COLO668 (cell line): ENCODE measurements around the gene COG1.

ENCODE experiments used
- DNase-seq: peaks from one replicate; lab custom pipeline; 2025; ENCODE audit not compliant: unreplicated experiment; lab: John Stamatoyannopoulos, UW

The COG1 gene

DNA sequence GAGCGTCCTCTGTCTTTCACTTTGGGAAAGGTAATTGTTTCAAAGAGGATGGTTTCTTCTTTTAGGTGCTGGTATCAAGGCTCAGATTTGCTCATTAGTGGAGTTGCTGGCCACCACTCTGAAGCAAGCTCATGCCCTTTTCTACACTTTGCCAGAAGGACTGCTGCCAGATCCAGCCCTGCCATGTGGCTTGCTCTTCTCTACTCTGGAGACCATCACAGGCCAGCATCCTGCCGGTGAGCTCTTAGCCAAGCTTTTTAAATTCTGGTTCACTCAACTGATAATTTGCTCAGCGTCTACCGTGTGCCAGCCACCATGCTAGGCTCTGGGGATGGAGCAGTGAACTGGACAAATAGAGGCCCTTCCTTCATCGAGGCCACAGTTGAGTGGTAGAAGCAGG, 4.3 kb downstream of the COG1 start:
- DNase-seq = no peak

DNA sequence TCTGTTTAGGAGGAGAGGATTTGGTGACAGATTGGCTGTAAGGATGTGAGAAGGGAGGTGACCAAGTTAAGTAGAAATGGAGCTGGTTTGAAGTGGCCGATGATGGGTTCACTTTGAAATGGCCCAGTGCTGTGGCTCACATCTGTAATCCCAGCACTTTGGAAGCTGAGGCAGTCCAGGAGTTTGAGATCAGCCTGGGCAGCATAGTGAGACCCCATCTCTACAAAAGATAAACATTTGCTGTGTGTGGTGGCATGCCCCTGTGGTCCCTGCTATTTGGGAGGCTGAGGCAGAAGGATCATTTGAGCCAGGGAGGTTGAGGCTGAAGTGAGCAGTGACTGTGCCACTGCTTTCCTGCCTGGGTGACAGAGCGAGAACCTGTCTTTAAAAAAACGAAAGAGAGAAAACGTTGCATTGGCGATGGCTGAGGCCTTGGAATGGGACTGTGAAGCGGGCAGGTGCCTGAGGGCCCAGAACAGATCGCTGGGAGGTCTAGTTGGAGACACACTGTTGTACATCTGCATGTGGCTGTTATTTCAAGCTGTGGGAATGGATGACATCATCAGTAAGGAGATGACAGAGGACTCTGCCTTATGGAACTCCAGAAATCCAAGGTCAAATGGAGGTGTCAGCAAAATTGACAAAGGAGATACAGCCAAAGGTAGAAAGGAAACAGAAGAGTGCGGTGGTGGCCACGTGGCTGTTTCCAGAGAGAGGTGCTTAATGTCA, 5.5 kb downstream of the COG1 start:
- DNase-seq = no peak

DNA sequence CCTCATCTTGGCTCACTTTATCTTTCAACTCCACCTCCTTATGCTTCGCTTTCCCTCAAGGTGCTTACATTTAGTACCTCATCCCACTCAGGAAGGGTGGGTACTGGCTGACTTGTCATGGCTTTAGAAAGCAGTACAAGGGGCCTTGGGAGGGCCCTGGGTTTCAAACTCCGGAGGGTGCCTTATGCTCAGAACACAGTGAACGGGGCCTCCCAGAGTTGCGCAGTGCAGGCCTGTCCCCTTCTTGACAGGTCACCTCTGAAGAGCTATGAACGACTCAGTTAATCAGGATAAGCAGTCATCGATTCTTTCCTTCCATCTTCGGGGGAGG, 6.0 kb downstream of the COG1 start:
- no peak for DNase-seq

DNA sequence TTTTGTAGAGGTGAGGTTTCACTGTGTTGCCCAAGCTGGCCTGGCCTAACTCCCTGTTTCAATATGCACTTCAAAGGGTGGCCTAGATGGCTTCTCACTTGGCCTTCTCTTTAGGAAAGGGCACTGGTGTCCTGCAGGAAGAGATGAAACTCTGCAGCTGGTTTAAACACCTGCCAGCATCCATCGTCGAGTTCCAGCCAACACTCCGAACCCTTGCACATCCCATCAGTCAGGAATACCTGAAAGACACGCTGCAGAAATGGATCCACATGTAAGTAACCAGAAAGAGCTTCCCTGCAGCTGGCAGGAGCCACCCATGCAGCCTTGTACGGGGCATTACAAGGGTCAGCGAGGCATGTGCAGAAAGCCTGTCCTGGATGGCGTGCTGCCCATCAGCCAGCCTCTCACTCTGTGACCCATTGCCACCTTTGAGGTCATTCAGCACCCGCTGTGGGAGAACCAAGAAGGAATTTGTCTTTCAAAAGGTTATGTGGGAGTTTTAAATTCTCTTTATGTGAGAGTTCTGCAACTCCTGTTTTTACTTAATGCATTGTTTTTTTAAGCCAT, 7.0 kb downstream of the COG1 start:
- no peak for DNase-seq

DNA sequence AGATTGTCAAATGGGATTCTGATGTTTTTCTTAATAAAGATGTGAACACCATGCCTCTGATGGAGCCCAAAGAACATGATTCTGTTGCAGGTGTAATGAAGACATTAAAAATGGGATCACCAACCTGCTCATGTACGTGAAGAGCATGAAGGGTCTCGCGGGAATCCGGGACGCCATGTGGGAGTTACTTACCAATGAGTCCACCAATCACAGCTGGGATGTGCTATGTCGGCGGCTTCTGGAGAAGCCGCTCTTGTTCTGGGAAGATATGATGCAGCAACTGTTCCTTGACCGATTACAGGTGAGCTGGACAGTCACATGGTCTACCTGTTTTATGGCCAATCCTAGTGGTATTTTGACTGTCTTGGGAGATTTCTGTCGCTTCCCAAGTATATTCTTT, 7.6 kb downstream of the COG1 start:
- no peak for DNase-seq

DNA sequence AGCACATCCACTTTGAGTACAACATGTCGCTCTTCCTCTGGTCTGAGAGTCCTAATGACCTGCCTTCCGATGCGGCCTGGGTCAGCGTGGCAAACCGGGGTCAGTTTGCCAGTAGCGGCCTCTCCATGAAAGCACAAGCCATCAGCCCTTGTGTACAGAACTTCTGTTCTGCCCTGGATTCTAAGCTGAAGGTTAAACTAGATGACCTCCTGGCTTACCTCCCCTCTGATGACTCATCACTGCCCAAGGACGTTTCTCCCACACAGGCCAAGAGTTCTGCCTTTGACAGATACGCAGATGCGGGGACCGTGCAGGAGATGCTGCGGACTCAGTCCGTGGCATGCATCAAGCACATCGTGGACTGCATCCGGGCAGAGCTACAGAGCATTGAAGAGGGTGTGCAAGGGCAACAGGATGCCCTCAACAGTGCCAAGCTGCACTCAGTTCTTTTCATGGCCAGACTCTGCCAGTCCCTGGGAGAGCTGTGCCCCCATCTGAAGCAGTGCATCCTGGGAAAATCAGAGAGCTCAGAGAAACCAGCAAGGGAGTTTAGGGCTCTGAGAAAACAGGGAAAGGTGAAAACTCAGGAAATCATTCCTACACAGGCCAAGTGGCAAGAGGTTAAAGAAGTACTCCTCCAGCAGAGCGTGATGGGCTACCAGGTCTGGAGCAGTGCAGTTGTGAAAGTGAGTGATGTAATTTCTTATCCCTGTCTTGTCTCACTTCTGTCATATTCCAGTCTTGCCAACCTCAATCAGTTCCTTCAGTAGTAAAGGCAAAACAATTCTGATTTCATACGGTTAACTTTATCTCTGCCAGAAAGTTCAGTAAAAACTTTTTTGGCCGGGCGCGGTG, 8.6 kb downstream of the COG1 start:
- DNase-seq = no peak

DNA sequence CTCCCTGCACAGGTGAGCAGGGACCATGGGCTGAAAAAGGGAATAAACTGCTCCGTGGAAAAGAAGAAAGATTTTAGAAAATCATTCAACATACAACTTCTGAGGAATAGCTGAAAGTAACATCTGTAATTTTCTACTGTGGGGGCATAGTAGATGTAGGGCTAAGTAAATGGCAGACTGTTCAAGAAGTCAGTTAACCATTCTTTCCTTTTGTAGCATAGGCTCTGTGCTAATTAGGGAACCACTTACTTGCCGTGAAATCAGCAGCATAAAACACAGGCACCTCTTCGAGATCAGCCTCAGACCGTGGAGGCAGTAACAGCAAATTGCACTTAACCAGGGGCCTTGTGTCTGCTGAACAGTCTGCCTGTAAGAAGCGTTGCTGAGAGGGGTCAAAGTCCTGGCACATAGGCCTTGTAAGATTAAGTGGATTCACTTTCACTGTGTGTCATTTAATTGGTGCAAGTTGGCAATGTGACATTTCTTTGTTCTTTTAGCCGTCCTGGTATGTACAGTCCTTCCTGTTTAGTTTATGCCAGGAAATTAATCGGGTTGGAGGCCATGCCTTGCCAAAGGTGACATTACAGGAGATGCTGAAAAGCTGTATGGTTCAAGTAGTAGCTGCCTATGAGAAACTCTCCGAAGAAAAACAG, 10.4 kb downstream of the COG1 start:
- peak; percentile 9 for DNase-seq

DNA sequence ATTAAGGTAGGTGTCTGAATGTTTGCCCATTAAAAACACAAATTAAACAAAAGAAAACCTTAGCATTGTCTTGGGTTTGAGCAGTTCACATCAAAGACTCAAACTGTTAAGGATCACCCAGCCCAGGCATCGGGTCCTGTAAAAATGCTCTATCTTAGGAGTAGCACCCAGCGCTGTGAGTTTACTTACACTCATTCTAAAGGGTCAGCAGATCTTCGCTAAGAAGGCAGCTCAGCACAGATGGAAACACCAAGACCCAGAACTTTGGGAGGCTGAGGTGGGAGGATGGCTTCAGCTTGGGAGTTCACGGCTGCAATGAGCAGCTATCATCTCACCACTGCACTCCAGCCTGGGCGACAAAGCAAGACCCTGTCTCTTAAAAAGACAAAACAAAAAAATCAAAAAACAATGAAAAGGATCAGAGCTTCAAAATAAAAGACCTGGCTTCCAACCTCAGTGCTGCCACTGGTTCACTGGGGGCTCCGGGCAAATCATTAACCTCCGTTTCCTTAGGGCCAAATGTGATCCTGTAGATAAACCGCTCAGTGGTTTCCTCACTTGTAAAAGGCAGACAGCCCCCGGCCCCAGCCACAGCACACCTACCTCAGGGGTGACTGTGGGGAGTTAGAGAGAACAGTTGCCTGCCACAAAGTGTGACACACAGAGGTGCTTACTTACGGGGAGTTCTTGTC, 11.1 kb downstream of the COG1 start:
- peak; percentile 5 for DNase-seq

DNA sequence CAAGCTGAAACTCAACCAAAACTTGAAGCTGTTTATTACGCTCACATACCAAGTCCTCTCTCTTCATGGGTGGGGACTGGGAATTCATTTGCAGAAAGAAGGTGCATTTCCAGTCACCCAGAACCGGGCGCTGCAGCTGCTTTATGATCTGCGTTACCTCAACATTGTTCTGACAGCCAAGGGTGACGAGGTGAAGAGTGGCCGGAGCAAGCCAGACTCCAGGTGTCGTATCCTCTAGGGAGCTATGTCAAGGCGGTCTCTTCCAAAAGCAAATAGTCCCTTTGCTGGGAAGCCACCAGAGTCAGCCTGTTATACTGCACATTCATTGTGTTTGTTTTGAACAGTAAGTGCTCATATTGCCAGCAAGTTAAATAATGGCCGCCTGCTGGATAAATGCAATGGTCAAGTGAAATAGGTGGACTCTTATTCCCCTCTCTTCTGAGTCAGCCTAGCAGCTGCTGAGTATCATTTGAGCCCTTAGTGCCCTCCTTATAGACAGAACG, 12.7 kb downstream of the COG1 start:
- peak; percentile 75 for DNase-seq

DNA sequence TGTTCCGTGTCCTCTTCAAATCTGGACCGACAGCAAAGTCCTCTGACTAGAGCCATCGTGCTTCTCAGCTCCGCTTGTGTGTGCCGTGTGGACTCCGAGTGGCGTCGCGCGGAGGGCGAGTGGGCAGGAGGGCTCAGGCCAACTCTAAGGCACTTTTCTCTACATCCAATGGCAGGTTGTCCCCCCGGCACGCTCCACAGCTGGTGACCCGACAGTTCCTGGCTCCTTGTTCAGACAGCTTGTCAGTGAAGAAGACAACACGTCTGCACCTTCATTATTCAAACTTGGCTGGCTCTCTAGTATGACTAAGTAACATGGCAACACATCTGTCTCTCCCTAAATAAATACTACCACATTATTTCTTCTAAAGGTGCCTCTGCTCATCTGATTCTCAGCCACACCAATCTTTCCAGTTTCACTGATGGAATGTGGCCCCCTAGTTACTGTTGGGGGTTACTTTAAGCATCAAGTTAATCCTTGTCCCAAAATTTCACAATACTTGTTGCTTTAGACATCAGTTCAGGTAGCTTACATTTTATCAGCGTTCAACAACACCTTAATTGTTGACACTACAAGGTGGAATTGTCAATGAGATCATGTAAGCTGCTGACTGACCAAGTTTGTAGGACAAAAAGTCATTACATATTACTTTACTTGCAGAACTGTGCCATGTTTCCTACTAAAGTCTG, 15.4 kb downstream of the COG1 start:
- DNase-seq = no peak

DNA sequence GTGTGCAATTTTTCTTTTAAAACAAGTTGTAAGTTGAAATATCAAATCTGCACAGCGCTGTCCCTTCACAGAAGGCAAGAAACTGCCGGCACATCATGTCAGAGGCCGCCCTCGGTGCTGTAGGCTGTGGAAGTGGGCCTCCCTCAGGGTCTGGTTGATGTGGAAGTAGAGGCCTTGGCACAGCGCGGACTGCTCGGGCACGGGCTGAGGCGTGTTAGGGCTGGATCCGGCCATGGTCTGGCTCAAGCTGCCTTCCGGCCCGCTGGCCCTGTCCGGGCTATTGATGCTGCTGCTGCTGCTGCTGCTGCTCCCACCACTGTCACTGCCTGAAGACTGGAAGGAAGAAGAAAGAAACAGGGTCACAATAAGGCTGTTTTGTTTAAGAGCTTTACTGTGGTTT, 16.6 kb downstream of the COG1 start:
- DNase-seq = no peak

DNA sequence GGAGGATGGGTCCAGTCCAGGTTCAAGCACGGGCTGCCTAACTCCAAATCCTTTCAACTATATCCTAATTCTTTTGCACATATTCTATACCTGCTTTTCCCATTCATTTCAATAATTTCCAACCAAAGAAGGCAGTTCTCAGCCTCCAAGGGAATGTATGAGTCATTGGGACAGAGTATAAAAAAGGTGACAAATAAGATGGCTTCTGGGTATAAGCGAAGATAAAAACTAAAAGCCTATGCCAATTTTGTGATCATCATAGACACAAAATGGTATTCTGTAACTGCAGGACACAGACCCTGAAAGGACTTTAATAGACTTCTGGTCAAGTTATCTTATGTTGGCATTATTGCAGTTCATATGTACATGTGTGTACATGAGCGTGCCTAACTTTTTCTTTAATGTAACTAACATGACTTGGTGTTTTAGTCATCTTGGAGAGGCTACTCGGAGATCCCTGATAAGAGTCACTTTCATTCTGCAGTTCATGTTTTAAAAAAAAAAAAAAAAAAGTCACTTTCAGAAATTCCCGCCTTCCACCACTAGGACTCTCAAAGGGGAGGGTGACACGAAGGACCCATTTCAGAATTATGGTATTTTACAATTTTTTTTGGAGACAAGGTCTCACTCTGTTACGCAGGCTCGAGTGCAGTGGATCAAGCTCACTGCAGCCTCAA, 17.3 kb downstream of the COG1 start:
- DNase-seq = no peak

DNA sequence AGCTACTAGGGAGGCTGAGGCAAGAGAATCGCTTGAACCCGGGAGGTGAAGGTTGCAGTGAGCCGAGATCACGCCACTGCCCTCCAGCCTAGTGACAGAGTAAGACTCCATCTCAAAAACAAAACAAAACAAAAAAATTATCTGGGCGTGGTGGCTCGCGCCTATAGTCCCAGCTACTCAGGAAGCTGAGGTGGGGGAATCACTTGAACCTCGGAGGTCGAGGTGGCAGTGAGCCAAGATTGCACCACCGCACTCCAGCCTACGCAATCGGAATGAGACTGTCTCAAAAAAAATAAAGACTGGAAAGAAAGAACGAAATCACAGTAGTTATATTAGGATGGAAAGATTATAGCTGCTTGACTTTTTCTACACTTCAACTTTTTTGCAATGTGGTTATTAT, 18.9 kb downstream of the COG1 start:
- no peak for DNase-seq

DNA sequence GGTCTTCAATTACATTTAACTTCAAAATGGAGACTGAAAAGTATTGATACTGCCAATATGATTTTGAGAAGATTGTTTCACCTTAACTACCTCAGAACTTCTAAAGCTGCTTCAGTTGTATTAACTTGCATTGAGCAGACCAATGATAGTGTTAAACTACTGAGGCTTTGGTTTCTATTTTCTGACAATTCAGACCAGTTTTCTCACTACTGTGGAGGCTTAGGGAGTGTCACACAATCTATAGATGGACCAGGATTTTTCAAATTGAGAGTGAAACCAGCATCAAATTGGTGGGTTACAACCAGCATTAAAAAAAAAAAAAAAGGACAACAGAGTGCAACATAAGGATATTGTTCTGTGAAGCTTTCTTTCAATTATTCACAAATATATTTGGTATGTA, 21.2 kb downstream of the COG1 start:
- no peak for DNase-seq

DNA sequence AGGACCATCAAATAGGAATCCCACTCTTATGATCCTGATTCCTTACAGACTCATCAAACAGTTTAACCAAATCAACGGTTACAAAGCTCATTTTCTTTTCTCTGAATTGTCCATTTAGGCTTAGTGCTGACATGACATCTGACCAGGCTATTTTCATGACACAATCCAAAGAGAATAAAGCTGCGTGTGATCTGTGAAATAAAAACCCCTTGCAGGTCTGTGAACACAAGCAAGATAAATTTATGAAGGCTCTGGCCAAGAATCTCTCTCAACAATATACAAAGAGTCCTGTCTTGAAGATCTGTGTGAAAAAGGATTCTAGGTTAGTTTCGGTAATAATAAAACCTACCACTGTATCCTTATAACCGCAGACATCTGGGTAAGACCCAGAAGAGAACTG, 22.0 kb downstream of the COG1 start:
- no peak for DNase-seq

DNA sequence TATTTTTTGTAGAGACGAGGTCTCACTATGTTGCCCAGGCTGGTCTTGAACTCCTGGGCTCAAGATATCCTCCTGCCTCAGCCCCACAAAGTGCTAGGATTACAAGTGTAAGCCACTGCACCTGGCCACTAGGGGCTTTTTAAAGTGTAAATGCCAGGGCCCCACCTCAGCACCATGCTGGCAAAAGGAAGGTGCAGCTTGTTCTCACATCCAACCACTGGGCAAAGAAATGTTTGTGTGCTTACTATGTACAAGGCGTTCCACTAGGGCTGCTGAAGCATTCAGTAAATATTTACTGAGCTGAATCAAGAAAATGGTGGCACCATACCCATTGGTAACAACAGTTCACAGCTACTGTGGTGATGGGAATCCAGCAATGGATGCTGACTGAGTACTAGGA, 22.6 kb downstream of the COG1 start:
- peak; percentile 17 for DNase-seq

DNA sequence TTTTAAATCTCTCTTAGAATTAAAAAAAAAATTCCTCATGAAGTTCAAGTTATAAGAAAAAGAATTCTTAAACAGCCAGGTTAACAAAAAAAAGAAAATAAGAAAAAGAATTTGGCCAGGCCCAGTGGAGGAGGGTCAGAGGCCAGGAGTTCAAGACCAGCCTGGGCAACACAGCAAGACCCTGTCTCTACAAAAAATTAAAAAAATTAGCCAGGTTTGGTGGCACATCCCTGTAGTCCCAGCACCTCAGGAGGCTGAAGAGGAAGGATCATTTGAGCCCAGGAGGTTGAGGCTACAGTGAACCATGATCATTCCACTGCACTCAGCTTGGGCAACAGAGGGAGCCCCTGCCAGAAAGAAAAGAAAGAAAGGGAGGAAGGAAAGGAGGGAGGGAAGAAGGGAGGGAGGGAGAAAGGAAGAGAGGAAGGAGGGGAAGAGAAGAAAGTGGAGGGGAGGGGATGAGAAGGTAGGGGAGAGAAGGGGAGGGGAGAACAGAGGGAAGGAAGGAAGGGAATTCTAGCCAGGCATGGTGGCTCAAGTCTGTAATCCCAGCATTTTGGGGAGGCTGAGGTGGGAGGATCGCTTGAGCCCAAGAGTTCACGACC, 30.9 kb downstream of the COG1 start:
- no peak for DNase-seq

DNA sequence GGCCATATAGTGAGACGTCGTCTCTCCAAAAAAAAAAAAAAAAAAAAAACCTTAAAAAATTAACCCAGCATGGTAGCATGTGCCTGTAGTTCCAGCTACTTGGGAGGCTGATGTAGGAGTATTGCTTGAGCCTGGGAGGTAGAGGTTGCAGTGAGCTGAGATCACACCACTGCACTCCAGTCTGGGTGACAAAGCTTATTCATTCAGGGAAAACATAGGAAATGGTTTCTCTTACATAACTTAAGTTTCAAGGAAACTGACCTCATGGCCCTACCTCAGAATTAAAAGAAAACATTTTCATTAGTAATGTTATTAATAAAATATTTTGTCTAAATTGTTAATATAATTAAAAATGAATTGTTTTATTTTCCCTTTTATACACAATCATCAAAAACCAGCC, 31.4 kb downstream of the COG1 start:
- no peak for DNase-seq

DNA sequence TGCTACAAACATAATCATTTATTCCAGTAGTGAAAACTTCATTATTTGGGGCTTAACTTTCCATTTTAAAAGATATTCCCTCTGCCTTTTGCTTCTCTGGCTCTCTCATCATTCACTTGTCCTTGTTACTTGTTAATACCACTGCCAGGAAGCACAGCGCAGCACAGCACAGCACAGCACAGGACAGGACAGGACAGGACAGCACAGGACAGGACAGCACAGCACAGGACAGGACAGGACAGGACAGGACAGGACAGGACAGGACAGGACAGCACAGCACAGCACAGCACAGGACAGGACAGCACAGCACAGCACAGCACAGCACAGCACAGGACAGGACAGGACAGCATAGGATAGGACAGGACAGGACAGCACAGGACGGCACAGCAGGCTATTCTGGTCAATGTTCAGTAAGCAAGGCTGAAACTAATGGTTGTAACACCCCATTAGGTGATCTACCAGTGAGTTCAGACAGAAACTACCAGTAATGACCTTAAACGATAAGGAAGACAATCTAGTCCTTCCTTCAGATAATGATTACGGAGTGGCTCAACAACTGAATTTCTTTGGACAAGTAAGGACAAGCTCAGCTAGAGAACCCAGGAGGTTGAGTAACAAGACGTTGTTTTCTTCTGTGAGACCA, 31.9 kb downstream of the COG1 start:
- DNase-seq = no peak
